GM10266 (cell line): Measurements from ENCODE around the gene SMPD3.

Experiments used
- DNase-seq: peaks from one replicate; pipeline ENCODE4 v3.0.0; 2012; ENCODE audit errors: extremely low spot score
- CTCF ChIP-seq: IDR thresholded peaks from 2 replicates; pipeline ENCODE4 v1.5.1; 2012; ENCODE audit warnings: mild to moderate bottlenecking, low read depth; ENCODE audit not compliant: control insufficient read depth, insufficient read depth; ENCODE audit errors: missing control alignments

SMPD3 gene

GRCh38 chr16:68348639-68349445, 99.5 kb downstream of the SMPD3 start:
- no peak for TF ChIP-seq CTCF

GRCh38 chr16:68347605-68348004, 100.7 kb downstream of the SMPD3 start:
- no peak for TF ChIP-seq CTCF
- DNase-seq = no peak

More at GRCh38 chr16:68348639-68349445, 99.5 kb downstream of the SMPD3 start:
- no peak for DNase-seq

- DNase-seq = no peak
- TF ChIP-seq CTCF = no peak
These were observed 101.3 kb downstream of the SMPD3 start for GRCh38 chr16:68346892-68347480.

GRCh38 chr16:68345958-68346635, 102.2 kb downstream of the SMPD3 start:
- DNase-seq = no peak
- no peak for TF ChIP-seq CTCF

GRCh38 chr16:68345351-68345810, 102.9 kb downstream of the SMPD3 start:
- no peak for TF ChIP-seq CTCF
- DNase-seq = no peak

- no peak for TF ChIP-seq CTCF
These were observed 104.1 kb downstream of the SMPD3 start for GRCh38 chr16:68344252-68344651.

More at GRCh38 chr16:68344252-68344651, 104.1 kb downstream of the SMPD3 start:
- no peak for DNase-seq
